SK-N-SH (cell line): ENCODE measurements around the gene STK4.

Experiments
- CTCF ChIP-seq: fragments of 200-600 bp; sonication (generic); IDR thresholded peaks from 2 replicates; pipeline ENCODE4 v1.6.1; 2017; ENCODE audit warnings: antibody characterized with exemption, mild to moderate bottlenecking, moderate library complexity
- EZH2phosphoT487 ChIP-seq: fragments of 200-600 bp; sonication (generic); IDR thresholded peaks from 2 replicates; pipeline ENCODE4 v1.6.1; 2017; ENCODE audit warnings: low read depth, mixed run types, mild to moderate bottlenecking, antibody characterized with exemption, moderate library complexity, borderline replicate concordance
- JUND ChIP-seq: IDR thresholded peaks from 2 replicates; pipeline ENCODE4 v1.4.0; 2012
- NRF1 ChIP-seq: IDR thresholded peaks from 2 replicates; pipeline ENCODE4 v1.6.1; 2012; ENCODE audit warnings: low read depth, mild to moderate bottlenecking, low read length
- POLR2AphosphoS5 ChIP-seq: IDR thresholded peaks from 2 replicates; pipeline ENCODE4 v1.6.1; 2012; ENCODE audit warnings: low read depth, low read length
- RAD21 ChIP-seq: IDR thresholded peaks from 2 replicates; pipeline ENCODE4 v1.6.1; 2012; ENCODE audit warnings: mild to moderate bottlenecking, low read length
- RXRA ChIP-seq: IDR thresholded peaks from 2 replicates; pipeline ENCODE4 v1.4.0; 2012; ENCODE audit warnings: low read depth, mild to moderate bottlenecking, borderline replicate concordance
- TAF1 ChIP-seq: IDR thresholded peaks from 2 replicates; pipeline ENCODE4 v1.6.1; 2012; ENCODE audit warnings: low read depth, mild to moderate bottlenecking, low read length, moderate library complexity, borderline replicate concordance
- TCF12 ChIP-seq: IDR thresholded peaks from 2 replicates; pipeline ENCODE4 v1.4.0; 2012
- ZBTB33 ChIP-seq: IDR thresholded peaks from 2 replicates; pipeline ENCODE4 v1.4.0; 2012; ENCODE audit warnings: low read depth, borderline replicate concordance

GRCh38 chr20:45008521-45009049, 42.3 kb downstream of the STK4 start:
- no peak for TF ChIP-seq CTCF
- no peak for TF ChIP-seq TAF1
- TF ChIP-seq POLR2AphosphoS5, result no peak
- TF ChIP-seq RXRA, result no peak
- no peak for TF ChIP-seq TCF12
- no peak for TF ChIP-seq EZH2phosphoT487
- TF ChIP-seq ZBTB33, result no peak
- no peak for TF ChIP-seq NRF1
- no peak for TF ChIP-seq JUND
- TF ChIP-seq RAD21, result no peak
